HG02840 (cell line): Measurements from ENCODE around the gene EIF3A.
"Not testable (repeated sequence)": the region's sequence is repeated elsewhere in the genome, so short reads cannot be mapped to it uniquely, and the experiment has no call there.

Source experiments
- ATAC-seq: cut with Tn5 transposase; IDR thresholded peaks from one replicate; pipeline ENCODE4 v1.9.1; 2021; ENCODE audit warnings: mild to moderate bottlenecking, moderate library complexity, moderate number of reproducible peaks; ENCODE audit not compliant: unreplicated experiment, low FRiP score

Gene EIF3A

GRCh38 chr10:119080521-119081259, at the start of gene EIF3A:
Gene EIF3A, minus strand, starts transcription at chr10:119080817. Its CDS starts 141 bp downstream, at chr10:119080676.
- ATAC-seq: peak; percentile 78

- ATAC-seq: no peak
These were observed 49.1 kb upstream of the EIF3A start for GRCh38 chr10:119129721-119130120.

- no peak for ATAC-seq
These were observed 45.3 kb upstream of the EIF3A start for GRCh38 chr10:119125942-119126341.

- ATAC-seq: no peak
These were observed 40.3 kb upstream of the EIF3A start for GRCh38 chr10:119120875-119121274.

- peak; percentile 86 for ATAC-seq
These were observed 39.8 kb upstream of the EIF3A start for GRCh38 chr10:119120413-119120867.

DNA sequence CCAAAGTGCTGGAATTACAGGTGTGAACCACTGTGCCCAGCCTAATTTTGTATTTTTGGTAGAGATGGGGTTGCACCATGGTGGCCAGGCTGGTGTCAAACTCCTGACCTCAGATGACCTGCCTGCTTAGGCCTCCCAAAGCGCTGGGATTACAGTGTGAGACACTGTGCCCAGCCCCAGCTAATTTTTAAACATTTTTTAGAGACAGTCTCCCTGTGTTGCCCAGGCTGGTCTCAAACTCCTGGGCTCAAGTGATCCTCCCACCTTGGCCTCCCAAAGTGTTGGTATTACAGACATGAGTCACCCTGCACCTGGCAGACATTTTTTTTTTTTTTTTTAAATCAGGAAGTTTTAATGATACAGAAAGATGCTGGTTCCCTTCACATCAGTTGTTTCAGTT, 38.8 kb upstream of the EIF3A start:
- ATAC-seq: no peak

- no peak for ATAC-seq
These were observed 37.6 kb upstream of the EIF3A start for GRCh38 chr10:119118231-119118630.

DNA sequence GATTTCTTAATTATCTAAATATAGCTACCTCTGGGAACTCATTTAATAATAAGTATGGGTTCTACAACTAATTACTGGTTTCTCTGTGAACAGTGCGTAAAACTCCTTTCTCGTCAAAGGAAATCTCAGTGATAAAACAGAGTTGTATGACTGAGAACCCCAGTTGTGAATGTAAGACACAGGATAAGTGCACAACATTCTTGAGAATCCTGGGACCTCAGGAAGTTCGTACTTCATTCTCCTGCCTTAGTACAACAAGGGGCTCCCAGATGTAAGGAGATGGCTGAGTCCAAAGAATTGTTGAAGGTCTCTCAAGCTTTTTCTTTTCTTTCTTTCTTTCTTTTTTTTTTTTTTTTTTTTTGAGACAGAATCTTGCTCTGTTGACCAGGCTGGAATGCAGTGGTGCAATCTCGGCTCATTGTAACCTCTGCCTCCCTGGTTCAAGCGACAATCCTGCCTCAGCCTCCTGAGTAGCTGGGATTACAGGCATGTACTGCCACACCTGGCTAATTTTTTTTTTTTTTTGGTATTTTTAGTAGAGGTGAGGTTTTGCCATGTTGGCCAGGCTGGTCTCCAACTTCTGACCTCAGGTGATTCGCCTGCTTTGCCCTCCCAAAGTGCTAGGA, 35.8 kb upstream of the EIF3A start:
- ATAC-seq: no peak

DNA sequence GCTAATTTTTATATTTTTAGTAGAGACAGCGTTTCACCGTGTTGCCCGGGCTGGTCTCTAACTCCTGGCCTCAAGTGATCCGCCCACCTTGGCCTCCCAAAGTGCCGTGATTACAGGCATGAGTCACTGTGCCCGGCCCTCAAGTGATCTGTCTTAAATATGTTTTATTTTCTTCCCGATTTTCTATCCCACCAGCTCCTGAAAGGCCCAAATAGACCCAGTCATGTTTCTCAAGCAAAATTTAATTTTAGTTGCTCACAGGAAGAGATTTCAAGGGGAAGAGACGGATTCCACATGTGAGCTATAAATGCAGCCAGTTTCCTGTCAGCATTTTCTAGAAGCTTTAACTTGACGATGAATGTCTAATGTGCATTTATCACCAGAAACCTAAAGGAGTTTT, 35.3 kb upstream of the EIF3A start:
- no peak for ATAC-seq

DNA sequence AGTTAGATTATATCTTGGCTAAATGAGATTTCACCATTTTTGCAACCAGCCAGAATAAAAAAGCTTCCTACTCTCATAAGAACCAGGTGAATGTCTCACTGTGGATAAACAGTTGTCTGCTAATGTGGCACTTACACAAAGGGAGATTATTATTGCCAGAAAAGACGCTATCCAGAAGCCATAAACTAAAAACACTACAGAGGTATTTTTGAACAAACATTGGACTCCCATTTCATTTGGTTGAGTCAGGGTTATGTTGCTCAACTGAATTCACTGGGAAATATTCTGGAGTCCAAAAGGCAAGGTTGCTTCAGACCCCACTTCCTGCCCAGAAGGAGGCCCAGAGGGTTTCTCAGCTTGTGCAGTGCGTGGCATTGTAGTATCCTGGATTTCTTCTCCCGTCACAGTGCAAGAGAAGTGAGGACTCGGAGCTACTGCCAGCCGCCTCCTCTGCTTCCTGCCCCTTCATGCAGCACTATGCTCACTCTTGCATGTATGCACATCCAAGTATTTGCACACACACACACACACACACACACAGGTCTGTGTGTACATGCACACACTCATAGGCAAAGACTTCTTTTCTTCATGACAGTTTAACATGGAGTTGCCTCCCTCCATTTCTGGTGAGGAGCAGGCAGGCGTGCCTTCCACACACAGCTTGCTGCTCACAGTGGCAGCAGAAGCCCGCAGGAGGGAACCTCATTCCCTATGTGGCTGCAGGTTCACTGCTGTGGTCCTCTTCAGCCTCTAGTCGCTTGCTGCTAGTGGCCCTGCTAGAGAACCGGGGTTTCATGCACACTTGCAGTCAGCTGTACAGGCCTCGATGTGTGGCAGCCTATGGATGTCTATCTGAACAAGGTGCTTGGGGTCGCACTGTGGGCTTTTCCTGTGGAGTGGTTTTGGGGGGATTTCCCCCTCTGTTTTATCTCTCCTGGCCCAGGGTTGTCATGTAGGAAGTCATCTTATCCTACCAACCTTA, 33.4 kb upstream of the EIF3A start:
- no peak for ATAC-seq

GRCh38 chr10:119112056-119112455, 31.4 kb upstream of the EIF3A start:
- ATAC-seq: no peak

- ATAC-seq: not testable (repeated sequence)
These were observed 27.2 kb upstream of the EIF3A start for GRCh38 chr10:119107771-119108170.

- not testable (repeated sequence) for ATAC-seq
These were observed 26.5 kb upstream of the EIF3A start for GRCh38 chr10:119107106-119107505.

- not testable (repeated sequence) for ATAC-seq
These were observed 25.3 kb upstream of the EIF3A start for GRCh38 chr10:119105899-119106298.

DNA sequence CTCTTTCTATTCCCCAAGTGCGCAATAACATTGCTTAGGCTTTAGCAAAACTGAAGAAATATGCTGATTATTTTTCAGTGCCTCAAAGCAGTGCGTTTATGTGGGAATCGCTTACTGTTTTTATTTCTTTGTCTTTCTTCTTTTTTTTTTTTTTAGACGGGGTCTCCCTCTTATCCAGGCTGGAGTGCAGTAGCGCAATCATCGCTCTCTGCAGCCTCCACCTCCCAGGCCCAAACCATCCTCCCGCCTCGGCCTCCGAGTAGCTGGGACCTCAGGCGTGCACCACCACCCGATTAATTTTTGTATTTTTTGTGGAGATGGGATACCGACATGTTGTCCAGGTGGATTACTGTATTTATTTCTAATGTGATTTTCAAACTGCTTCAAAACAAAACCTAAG, 24.5 kb upstream of the EIF3A start:
- no peak for ATAC-seq

DNA sequence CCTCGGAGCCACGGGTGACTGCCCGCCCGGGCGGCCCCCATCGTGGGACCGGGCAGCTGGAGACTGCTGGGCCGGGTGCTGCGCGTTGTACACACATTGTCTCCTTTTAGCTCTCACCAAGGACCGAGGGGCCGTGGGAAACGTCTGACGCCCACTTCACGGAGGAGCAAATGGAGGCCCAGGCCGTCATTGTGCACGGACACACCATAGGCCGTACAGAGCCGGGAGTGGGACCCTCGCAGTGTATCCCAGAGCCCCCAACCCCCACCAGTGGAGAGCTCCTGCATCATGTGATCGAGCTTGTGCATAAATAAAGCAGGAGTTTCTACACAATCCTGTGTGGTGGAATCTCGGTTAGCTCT, 24.0 kb upstream of the EIF3A start:
- no peak for ATAC-seq

DNA sequence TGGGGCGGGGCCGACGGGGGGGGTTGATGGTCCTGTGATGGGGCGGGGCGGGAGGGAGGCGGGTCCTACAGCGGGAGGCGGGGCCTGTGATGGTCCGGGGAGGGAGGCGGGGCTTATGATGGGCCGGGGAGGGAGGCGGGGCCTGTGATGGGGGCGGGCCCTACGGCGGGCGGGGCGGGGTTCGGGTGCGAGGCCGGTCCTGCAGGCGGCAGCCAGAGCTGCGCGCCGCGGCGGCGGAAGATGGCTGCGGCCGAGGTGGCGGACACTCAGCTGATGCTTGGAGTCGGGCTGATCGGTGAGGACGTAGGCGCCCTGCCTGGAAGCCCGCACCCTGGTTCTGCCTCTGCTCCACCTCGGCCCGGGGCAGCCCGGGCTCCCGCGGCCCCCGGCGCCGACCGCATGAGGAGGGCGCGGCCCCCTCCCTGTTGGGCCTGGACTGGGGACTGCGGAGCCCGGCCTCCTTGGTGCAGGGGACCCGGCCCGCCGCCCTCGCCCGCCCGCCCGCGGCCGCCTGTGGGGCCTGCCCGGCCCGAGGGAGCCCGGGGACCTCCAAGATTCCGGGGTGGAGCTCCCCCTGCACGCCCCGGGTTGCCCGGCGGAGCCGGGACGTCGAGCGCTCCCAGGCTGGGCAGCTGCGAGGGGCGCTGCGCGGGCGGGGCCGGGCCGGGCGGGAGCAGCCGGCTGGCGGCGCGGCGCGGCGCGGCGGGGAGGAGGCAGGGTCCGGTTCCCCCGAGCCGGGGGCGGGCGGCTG, 23.5 kb upstream of the EIF3A start, which contains the start of gene DENND10:
Gene DENND10 (plus strand): TSS at position 211 of the 751 bp plus-strand sequence. CDS start 30 bp downstream, at position 241.
- ATAC-seq: peak; percentile 80

DNA sequence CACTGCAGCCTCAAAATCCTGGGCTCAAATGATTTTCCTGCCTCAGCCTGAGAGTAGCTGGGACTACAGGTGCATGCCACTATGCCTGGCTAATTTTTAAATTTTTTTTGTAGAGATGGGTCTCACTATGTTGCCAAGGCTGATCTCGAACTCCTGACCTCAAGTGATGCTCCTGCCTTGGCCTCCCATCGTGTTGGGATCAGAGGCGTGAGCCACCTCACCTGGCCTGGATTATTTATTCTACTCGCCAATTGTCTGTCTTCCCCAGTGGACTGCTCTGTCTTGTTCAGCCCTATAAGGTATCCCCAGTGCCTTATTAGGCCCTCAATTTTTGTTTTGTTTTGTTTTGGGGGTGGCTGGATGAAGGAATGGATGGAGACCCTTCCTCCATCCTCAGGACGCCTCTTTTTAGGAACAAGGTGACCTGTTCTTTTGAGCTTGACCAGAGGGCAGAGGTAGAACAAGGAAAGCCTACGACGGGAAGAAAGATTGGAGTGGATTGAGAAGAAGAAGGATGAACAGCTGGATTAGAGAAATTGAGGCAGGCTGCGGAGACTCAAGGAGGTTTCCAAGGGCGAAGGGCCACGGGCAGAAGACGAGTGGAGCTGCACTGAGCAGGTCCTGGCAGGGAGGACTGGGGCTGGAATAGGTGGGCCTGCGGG, 22.8 kb upstream of the EIF3A start:
- no peak for ATAC-seq

GRCh38 chr10:119101366-119102098, 20.9 kb upstream of the EIF3A start:
- no peak for ATAC-seq
